Right atrium auricular region (tissue), 2 donors: ENCODE results near the gene GABPB1. TPM values are rescaled to one million over a fixed set of nuclear protein-coding genes. Genes with fewer than 3 reads are reported as not detected.

ENCODE experiments used
- DNase-seq: peaks from one replicate; pipeline ENCODE4 v3.0.0-alpha.2; 2019; ENCODE audit warnings: low spot score
- H3K27ac ChIP-seq, 2 donors: fragments of 200-600 bp; sonication (generic); 1 replicate in 1 of 2; 2 replicates in 1 of 2; pipeline ENCODE4 v1.5.1; 2016 to 2019
- H3K27me3 ChIP-seq, 2 donors: fragments of 200-600 bp; sonication (generic); one replicate each; pipeline versions ENCODE4 v1.5.1 to v1.6.0; 2017 to 2019
- H3K36me3 ChIP-seq: fragments of 200-600 bp; sonication (generic); one replicate; pipeline ENCODE4 v1.5.1; 2016
- H3K4me1 ChIP-seq, 2 donors: fragments of 200-600 bp; sonication (generic); one replicate each; pipeline versions ENCODE4 v1.5.1 to v1.6.0; 2017 to 2019
- H3K4me3 ChIP-seq, 2 donors: fragments of 200-600 bp; sonication (generic); 1 replicate in 1 of 2; 2 replicates in 1 of 2; pipeline ENCODE4 v1.5.1; 2017 to 2019; ENCODE audit warnings: mild to moderate bottlenecking in 1 of 2, moderate library complexity in 1 of 2
- H3K9me3 ChIP-seq, 2 donors: fragments of 200-600 bp; sonication (generic); one replicate each; pipeline ENCODE4 v1.5.1; 2019
- total RNA-seq, 2 donors: library from RNA; depleted of rRNA; stranded (reverse); fragments of >200 nt; gene quantifications; one replicate each; pipeline ENCODE4 v1.1.0, GENCODE V29; 2016
- TF ChIP-seq, protein P1 (sequence below), 2 donors: fragments of 200-600 bp; sonication (generic); IDR thresholded peaks; one replicate each; pipeline ENCODE4 v1.5.1; 2019; ENCODE audit warnings: antibody characterized with exemption in 2 of 2

Gene GABPB1
- total RNA-seq, 2 donors from 2014 or later = 11.5 to 13.9 TPM

DNA sequence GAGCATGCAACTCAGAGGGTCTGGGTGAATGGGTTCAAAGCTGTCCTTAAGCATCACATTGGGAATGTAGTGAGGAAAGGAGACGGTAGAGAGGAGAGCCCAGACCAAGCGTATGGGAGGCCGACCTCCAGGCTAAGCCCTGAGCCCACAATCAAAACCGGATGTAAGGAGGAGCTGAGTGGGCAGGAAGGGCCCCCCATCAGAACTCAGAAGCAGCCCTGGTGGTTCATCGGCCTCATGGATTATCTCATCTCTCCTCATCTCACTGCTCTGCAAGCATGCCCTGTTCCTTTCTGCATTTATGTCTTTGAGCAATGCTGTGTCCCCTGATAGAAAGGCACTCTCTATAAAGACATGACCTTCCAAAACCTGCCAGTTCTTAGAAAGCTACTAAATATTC is 95.7 kb downstream of the GABPB1 start:
- Histone ChIP-seq H3K9me3 (no peaks in the 10 kb centered on the region), H3K27ac (no peak overlapping the region), H3K4me1 (no peaks in the 10 kb centered on the region), H3K27me3 (no peaks in the 10 kb centered on the region), H3K36me3 (no peaks in the 10 kb centered on the region), H3K4me3 (no peak overlapping the region)
- no peak for DNase-seq
- TF ChIP-seq, protein P1, sequence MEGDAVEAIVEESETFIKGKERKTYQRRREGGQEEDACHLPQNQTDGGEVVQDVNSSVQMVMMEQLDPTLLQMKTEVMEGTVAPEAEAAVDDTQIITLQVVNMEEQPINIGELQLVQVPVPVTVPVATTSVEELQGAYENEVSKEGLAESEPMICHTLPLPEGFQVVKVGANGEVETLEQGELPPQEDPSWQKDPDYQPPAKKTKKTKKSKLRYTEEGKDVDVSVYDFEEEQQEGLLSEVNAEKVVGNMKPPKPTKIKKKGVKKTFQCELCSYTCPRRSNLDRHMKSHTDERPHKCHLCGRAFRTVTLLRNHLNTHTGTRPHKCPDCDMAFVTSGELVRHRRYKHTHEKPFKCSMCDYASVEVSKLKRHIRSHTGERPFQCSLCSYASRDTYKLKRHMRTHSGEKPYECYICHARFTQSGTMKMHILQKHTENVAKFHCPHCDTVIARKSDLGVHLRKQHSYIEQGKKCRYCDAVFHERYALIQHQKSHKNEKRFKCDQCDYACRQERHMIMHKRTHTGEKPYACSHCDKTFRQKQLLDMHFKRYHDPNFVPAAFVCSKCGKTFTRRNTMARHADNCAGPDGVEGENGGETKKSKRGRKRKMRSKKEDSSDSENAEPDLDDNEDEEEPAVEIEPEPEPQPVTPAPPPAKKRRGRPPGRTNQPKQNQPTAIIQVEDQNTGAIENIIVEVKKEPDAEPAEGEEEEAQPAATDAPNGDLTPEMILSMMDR (IDR thresholded peaks at IDR 0.05) = no peak

DNA sequence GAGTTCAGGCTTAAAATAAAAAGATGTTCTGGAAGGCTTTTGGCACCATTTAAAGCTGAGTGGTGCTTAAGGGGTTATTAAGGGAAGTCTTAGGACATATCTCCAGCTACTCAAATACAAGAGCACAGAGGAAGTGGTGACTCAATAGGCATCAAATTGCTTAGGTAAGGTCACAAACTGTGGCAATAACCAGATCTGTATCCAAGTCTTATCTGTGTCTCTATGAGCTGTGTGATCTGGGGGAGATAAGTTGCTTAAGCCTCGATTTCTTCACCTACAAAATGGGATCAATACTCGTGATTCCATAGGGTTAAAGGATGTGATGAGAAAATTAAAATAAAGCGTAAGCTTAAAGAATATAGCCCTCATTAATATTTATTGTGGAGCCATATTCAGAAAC is 97.1 kb downstream of the GABPB1 start:
- Histone ChIP-seq H3K27me3 (no peaks in the 10 kb centered on the region), H3K4me3 (no peak overlapping the region), H3K4me1 (no peaks in the 10 kb centered on the region), H3K36me3 (no peaks in the 10 kb centered on the region), H3K9me3 (no peaks in the 10 kb centered on the region), H3K27ac (no peak overlapping the region)
- no peak for DNase-seq
- TF ChIP-seq, protein P1 (IDR thresholded peaks at IDR 0.05) = no peak

DNA sequence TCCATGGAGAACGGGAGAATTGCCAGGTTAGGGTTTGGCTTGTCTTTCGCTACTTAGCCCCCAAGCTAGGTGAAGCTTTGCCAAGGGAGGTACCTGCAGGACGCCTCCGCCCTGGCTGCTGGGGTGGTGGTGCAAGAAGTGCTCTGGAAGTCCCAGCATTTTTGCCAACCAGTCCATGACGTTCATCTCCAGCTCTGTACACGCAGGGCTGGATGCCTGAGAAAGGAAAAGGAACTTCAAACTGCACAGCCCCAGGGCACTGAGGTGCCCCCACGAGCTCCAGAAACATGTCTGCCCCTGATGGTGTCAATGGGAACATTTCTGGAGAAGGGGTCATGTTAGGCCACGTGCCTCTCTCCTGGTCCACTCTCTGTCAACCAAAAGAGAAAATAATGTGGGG is 97.7 kb downstream of the GABPB1 start:
- H3K4me3 ChIP-seq = no peak overlapping the region
- no peaks in the 10 kb centered on the region for H3K4me1 ChIP-seq
- no peaks in the 10 kb centered on the region for H3K36me3 ChIP-seq
- H3K27ac ChIP-seq = no peak overlapping the region
- H3K27me3 ChIP-seq = no peaks in the 10 kb centered on the region
- TF ChIP-seq, protein P1 (IDR thresholded peaks at IDR 0.05) = no peak
- no peaks in the 10 kb centered on the region for H3K9me3 ChIP-seq
- DNase-seq = no peak

DNA sequence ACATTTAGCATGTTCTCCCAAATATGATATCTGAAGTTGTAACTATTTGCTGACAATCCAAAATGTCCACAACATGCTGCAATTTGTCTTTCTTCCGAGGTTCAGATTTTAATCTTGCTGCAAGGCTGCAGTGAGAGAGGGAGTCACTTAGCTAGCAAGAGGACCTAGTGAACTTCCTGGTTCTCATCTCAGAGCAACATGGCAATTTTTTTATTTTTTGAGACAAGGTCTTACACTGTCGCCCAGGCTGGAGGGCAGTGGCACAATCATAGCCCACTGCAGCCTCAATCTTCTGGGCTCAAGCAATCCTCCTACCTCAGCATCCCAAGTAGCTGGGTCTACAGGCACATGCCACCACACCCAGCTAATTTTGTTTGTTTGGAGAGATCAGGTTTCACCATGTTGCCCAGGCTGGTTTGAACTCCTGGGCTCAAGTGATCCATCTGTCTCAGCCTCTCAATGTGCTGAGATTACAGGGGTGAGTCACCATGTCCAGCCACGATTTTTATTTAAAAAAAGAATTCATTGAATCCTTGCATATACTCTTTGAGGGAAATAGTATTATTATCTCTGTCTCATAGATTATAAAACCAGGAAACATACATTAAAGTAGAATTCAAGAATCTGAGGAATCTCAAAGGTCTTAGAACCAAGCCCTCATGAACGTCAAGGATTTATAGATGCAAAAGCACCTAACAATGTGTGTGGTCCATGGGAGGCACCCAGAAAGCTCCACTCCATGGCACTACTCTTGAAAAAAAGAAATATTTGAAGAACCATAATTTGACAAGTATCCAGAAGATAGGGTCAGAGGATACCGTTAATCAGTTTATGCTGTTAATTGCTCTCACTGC is 98.6 kb downstream of the GABPB1 start:
- Histone ChIP-seq H3K4me1 (no peaks in the 10 kb centered on the region), H3K9me3 (no peaks in the 10 kb centered on the region), H3K27ac (no peak overlapping the region), H3K36me3 (no peaks in the 10 kb centered on the region), H3K27me3 (no peaks in the 10 kb centered on the region), H3K4me3 (no peak overlapping the region)
- DNase-seq = no peak
- TF ChIP-seq, protein P1 (IDR thresholded peaks at IDR 0.05) = no peak

DNA sequence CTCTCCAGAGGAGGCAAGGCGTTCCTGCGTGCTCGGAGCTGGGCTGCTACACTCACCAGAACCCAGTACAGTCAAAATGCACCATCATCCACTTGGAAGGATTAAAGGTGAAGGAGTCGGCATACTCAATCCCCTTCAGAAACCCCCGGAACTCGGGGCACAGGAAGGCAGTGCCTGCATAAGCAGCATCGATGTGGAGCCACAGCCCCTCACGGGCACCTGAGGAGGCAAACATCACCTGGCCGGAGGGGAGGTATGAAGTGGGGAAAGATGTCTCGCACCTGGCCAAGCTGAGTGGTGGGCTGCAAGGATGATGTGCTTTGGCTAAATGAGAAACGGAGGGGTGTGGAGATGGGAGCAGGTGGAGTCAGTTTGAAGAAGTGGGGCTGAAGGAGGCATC is 102.4 kb downstream of the GABPB1 start:
- H3K27ac ChIP-seq = no peak overlapping the region
- H3K36me3 ChIP-seq = no peaks in the 10 kb centered on the region
- H3K4me3 ChIP-seq = no peak overlapping the region
- no peaks in the 10 kb centered on the region for H3K27me3 ChIP-seq
- peaks cover 0 to 8% of the 10 kb centered on the region in 2 donors for H3K4me1 ChIP-seq
- TF ChIP-seq, protein P1 (IDR thresholded peaks at IDR 0.05) = no peak
- DNase-seq = no peak
- no peaks in the 10 kb centered on the region for H3K9me3 ChIP-seq
